ENCODE results near the gene SLC25A21. TPM values are rescaled to one million over a fixed set of nuclear protein-coding genes. Genes with fewer than 3 reads are reported as not detected.

Gene SLC25A21
- total RNA-seq, 1 donor from 2014 or later = not detected

GRCh38 chr14:37027188-37027824 is 145.1 kb downstream of the SLC25A21 start:
- no peaks in the 10 kb centered on the region for H3K27me3 Mint-ChIP-seq
- DNase-seq (no peak), ATAC-seq (ENCODE audit: low read depth) (no peak)
- no peaks in the 10 kb centered on the region for H3K36me3 Mint-ChIP-seq (ENCODE audit: low read depth)
- no peak for TF ChIP-seq CTCF (IDR thresholded peaks at IDR 0.05)
- H3K4me3 Mint-ChIP-seq = no peak overlapping the region
- H3K27ac Mint-ChIP-seq = no peak overlapping the region
- POLR2A ChIA-PET = no interaction called here
- intact Hi-C loops (cut with micrococcal nuclease) = no loop called here
- CTCF ChIA-PET = no interaction called here
- H3K4me1 Mint-ChIP-seq = no peaks in the 10 kb centered on the region
- H3K9me3 Mint-ChIP-seq = no peaks in the 10 kb centered on the region

- no peaks in the 10 kb centered on the region for H3K36me3 Mint-ChIP-seq (ENCODE audit: low read depth)
- H3K4me1 Mint-ChIP-seq = peaks cover 5% of the 10 kb centered on the region
- ChIA-PET POLR2A (no interaction called here), CTCF (interaction anchor here (0.6 kb wide), 1 partner anchor 11 kb away, joined by 3 read pairs; no protein-coding TSS in a partner anchor)
- H3K27me3 Mint-ChIP-seq = no peaks in the 10 kb centered on the region
- no peak overlapping the region for H3K27ac Mint-ChIP-seq
- ATAC-seq (ENCODE audit: low read depth) (no peak), DNase-seq (no peak)
- no peak overlapping the region for H3K4me3 Mint-ChIP-seq
- no peak for TF ChIP-seq CTCF (IDR thresholded peaks at IDR 0.05)
- intact Hi-C loops (cut with micrococcal nuclease) = no loop called here
- no peaks in the 10 kb centered on the region for H3K9me3 Mint-ChIP-seq
Observed at GRCh38 chr14:37023875-37024565, 148.4 kb downstream of the SLC25A21 start.

GRCh38 chr14:37021390-37021789 is 151.0 kb downstream of the SLC25A21 start:
- POLR2A ChIA-PET = no interaction called here
- Mint-ChIP-seq H3K4me1 (peaks cover 5% of the 10 kb centered on the region), H3K4me3 (no peak overlapping the region), H3K27me3 (no peaks in the 10 kb centered on the region), H3K36me3 (ENCODE audit: low read depth) (no peaks in the 10 kb centered on the region), H3K9me3 (no peaks in the 10 kb centered on the region), H3K27ac (no peak overlapping the region)
- no peak for DNase-seq
- CTCF ChIA-PET = no interaction called here
- intact Hi-C loops (cut with micrococcal nuclease) = no loop called here
- no peak for TF ChIP-seq CTCF (IDR thresholded peaks at IDR 0.05)
- ATAC-seq (ENCODE audit: low read depth) = no peak

DNA sequence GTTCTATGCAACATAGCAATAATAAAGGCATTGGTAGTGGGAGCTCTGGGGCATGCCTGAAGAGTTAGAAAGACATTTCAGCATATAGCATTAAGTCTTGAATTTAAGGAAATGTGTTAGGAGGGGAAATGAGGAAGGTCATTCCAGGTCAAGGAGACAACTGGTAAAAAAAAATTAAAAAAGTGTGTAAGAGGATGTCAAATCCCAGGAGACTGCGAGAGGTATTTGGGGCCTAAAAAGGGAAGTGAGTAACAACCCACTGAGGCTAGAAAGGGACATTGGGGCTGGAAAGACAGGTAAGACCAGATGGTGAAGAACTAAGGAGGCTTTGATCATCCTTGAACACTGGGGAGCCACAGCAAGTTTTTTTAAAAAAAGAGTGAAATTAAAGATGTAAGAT is 152.9 kb downstream of the SLC25A21 start:
- Mint-ChIP-seq H3K9me3 (no peaks in the 10 kb centered on the region), H3K4me3 (no peak overlapping the region), H3K27me3 (no peaks in the 10 kb centered on the region), H3K36me3 (ENCODE audit: low read depth) (no peaks in the 10 kb centered on the region), H3K4me1 (peaks cover 5% of the 10 kb centered on the region), H3K27ac (no peak overlapping the region)
- no peak for DNase-seq
- ATAC-seq (ENCODE audit: low read depth) = no peak
- ChIA-PET CTCF (no interaction called here), POLR2A (no interaction called here)
- intact Hi-C loops (cut with micrococcal nuclease) = no loop called here
- TF ChIP-seq CTCF (IDR thresholded peaks at IDR 0.05) = no peak

DNA sequence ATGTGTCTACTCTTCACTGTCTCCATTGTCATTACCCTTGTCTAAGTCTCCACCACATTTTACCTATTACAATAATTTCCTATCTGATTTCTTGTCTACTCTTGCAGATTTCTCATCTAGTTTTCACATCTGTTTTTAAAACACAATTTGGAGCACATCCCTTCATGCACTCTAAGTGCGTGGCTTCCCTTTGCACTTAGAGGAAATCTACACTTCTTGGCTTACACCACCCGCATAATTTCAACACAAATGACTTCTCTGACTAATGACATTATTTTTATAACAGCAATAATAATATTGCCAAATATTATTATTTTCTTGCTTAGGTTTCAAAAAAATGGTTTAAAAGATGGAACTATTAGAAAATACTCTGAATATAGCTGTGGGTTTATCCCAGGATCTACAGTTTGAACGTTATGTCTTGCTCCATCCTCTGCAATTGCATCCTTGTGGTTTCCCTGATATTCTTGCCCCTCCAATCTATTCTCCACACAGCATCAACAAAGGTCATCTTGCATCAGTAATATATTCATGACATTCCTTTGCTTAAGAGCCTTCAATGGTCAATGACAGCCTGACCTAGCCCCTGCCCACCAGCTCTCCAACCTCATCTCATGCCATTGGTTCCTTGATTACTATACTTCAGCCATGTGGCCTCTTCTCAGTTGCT is 153.7 kb downstream of the SLC25A21 start:
- intact Hi-C loops (cut with micrococcal nuclease) = no loop called here
- ATAC-seq (ENCODE audit: low read depth) = no peak
- H3K4me1 Mint-ChIP-seq = peaks cover 5% of the 10 kb centered on the region
- CTCF ChIA-PET = no interaction called here
- no peak overlapping the region for H3K27ac Mint-ChIP-seq
- H3K36me3 Mint-ChIP-seq (ENCODE audit: low read depth) = no peaks in the 10 kb centered on the region
- H3K9me3 Mint-ChIP-seq = no peaks in the 10 kb centered on the region
- no peak overlapping the region for H3K4me3 Mint-ChIP-seq
- POLR2A ChIA-PET = no interaction called here
- no peak for DNase-seq
- no peak for TF ChIP-seq CTCF (IDR thresholded peaks at IDR 0.05)
- no peaks in the 10 kb centered on the region for H3K27me3 Mint-ChIP-seq

All from activated B cell treated with CpG ODN at 0.5 μM for 24 hours (primary cell).